Prostate gland (tissue), 2 donors: ENCODE data around the gene KRT7.

Experiments
- POLR2A ChIP-seq: fragments of 450-650 bp; IDR thresholded peaks from one replicate; pipeline ENCODE4 v1.6.1; 2016; ENCODE audit warnings: antibody characterized with exemption, mild to moderate bottlenecking
- POLR2AphosphoS5 ChIP-seq: sonication (generic); formaldehyde crosslinking; IDR thresholded peaks from one replicate; pipeline ENCODE4 v1.6.1; 2017; ENCODE audit warnings: antibody characterized with exemption
- TF ChIP-seq, protein P1 (sequence below), 4 experiments: fragments of 200-600 bp in 2 of 4; fragments of 450-650 bp in 2 of 4; sonication (generic) in 2 of 4; IDR thresholded peaks; 1 replicate in 3 of 4; 2 replicates in 1 of 4; pipeline ENCODE4 v1.5.1; 2016 to 2019; ENCODE audit warnings: antibody characterized with exemption in 4 of 4, mild to moderate bottlenecking in 2 of 4, moderate library complexity in 2 of 4

GRCh38 chr12:52238916-52239646 is 6.0 kb downstream of the KRT7 start:
- TF ChIP-seq, protein P1, sequence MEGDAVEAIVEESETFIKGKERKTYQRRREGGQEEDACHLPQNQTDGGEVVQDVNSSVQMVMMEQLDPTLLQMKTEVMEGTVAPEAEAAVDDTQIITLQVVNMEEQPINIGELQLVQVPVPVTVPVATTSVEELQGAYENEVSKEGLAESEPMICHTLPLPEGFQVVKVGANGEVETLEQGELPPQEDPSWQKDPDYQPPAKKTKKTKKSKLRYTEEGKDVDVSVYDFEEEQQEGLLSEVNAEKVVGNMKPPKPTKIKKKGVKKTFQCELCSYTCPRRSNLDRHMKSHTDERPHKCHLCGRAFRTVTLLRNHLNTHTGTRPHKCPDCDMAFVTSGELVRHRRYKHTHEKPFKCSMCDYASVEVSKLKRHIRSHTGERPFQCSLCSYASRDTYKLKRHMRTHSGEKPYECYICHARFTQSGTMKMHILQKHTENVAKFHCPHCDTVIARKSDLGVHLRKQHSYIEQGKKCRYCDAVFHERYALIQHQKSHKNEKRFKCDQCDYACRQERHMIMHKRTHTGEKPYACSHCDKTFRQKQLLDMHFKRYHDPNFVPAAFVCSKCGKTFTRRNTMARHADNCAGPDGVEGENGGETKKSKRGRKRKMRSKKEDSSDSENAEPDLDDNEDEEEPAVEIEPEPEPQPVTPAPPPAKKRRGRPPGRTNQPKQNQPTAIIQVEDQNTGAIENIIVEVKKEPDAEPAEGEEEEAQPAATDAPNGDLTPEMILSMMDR (IDR thresholded peaks at IDR 0.05), result no peak
- TF ChIP-seq POLR2A (no peak), POLR2AphosphoS5 (no peak)
